Measurements from ENCODE around the gene SPRED3. TPM values are rescaled to one million over a fixed set of nuclear protein-coding genes. Genes with fewer than 3 reads are reported as not detected.

The SPRED3 gene
- total and polyA plus RNA-seq, 7 experiments from 2014 or later = 0.12 to 2.9 (median 2.6) TPM

GRCh38 chr19:38371081-38371480, 17.4 kb upstream of the SPRED3 start:
- Mint-ChIP-seq H3K9me3 (no peaks in the 10 kb centered on the region), H3K27ac (no peak overlapping the region), H3K4me3 (no peak overlapping the region), H3K36me3 (peaks cover 1 to 12% (median 8%) of the 10 kb centered on the region in 5 donors), H3K27me3 (peaks cover 0 to 16% (median 5%) of the 10 kb centered on the region in 5 donors), H3K4me1 (peaks cover 16 to 21% (median 21%) of the 10 kb centered on the region in 7 donors)
- intact Hi-C loops (cut with micrococcal nuclease) = no loop called here
- Histone ChIP-seq H3K27ac (ENCODE audit: low read depth, low read length) (no peak overlapping the region), H3K9me3 (ENCODE audit: control insufficient read depth in 2 of 3, low read length in 3 of 3) (no peaks in the 10 kb centered on the region), H3K4me1 (ENCODE audit: control insufficient read depth in 2 of 2, insufficient read depth in 2 of 2, low read length in 2 of 2) (peaks cover 8 to 11% of the 10 kb centered on the region in 2 donors), H3K36me3 (ENCODE audit: control insufficient read depth in 2 of 3, insufficient read depth in 3 of 3, low read length in 3 of 3) (peaks cover 0 to 7% (median 0%) of the 10 kb centered on the region in 3 experiments), H3K27me3 (ENCODE audit: control insufficient read depth in 2 of 2, insufficient read depth in 2 of 2, low read length in 2 of 2) (peaks cover 0 to 4% of the 10 kb centered on the region in 2 donors), H3K4me3 (ENCODE audit: low read length) (no peak overlapping the region)
- ATAC-seq (no peak), DNase-seq (no peak)
- ChIA-PET POLR2A (no interaction called here), CTCF (no interaction called here)

- Histone ChIP-seq H3K4me1 (ENCODE audit: control insufficient read depth in 2 of 2, insufficient read depth in 2 of 2, low read length in 2 of 2) (peaks cover 17 to 19% of the 10 kb centered on the region in 2 donors), H3K27me3 (ENCODE audit: control insufficient read depth in 2 of 2, insufficient read depth in 2 of 2, low read length in 2 of 2) (peaks cover 0 to 4% of the 10 kb centered on the region in 2 donors), H3K27ac (ENCODE audit: low read depth, low read length) (peak overlapping the region; percentile 93), H3K4me3 (ENCODE audit: low read length) (peak overlapping the region; percentile 56), H3K36me3 (ENCODE audit: control insufficient read depth in 2 of 3, insufficient read depth in 3 of 3, low read length in 3 of 3) (peaks cover 2 to 24% (median 5%) of the 10 kb centered on the region in 3 experiments), H3K9me3 (ENCODE audit: control insufficient read depth in 2 of 3, low read length in 3 of 3) (no peaks in the 10 kb centered on the region)
- H3K27ac Mint-ChIP-seq = peak overlapping the region; percentile 90 to 99 (median 98)
- no peak for DNase-seq
- peaks cover 3 to 18% (median 14%) of the 10 kb centered on the region in 5 donors for H3K36me3 Mint-ChIP-seq
- H3K4me3 Mint-ChIP-seq = peak overlapping the region; percentile 96 to 100 (median 98)
- intact Hi-C loops (cut with micrococcal nuclease) = loop anchor here (1.0 to 2.0 kb wide), 17 partner anchors 12 to 1201 kb away; partner anchors contain the start of genes EIF3K (in 2 of the 2), NFKBIB (in 2 of the 2), SIPA1L3 (in 2 of the 2) and SIRT2 (in 2 of the 2)
- H3K9me3 Mint-ChIP-seq = no peaks in the 10 kb centered on the region
- POLR2A ChIA-PET = interaction anchor here (0.6 to 3.6 kb wide), 27 partner anchors 9 to 1072 kb away, joined by 3 to 40 read pairs (median 5); partner anchors contain the start of genes CATSPERG, EIF3K, FAM98C and GGN
- H3K4me1 Mint-ChIP-seq = peaks cover 17 to 30% (median 28%) of the 10 kb centered on the region in 7 donors
- CTCF ChIA-PET = interaction anchor here (0.6 to 1.5 kb wide), 14 partner anchors 11 to 473 kb away, joined by 3 to 12 read pairs (median 3); partner anchors contain the start of genes CATSPERG, FAM98C, MAP4K1 and SIPA1L3
- ATAC-seq = no peak
- H3K27me3 Mint-ChIP-seq = peaks cover 0 to 11% (median 3%) of the 10 kb centered on the region in 5 donors
Observed at GRCh38 chr19:38373907-38374331, 14.6 kb upstream of the SPRED3 start.

- Mint-ChIP-seq H3K36me3 (peaks cover 3 to 24% (median 18%) of the 10 kb centered on the region in 5 donors), H3K27me3 (peaks cover 0 to 8% (median 3%) of the 10 kb centered on the region in 5 donors), H3K4me1 (peaks cover 17 to 31% (median 29%) of the 10 kb centered on the region in 7 donors), H3K4me3 (peak within 1 kb of the TSS; percentile 96 to 100 (median 98)), H3K9me3 (peaks cover 0 to under 1% (median 0%) of the 10 kb centered on the region in 11 donors), H3K27ac (peak within 1 kb of the TSS; percentile 90 to 99 (median 98))
- DNase-seq (peak; percentile 95 to 99 (median 99)), ATAC-seq (peak; percentile 99)
- Histone ChIP-seq H3K27me3 (ENCODE audit: control insufficient read depth in 2 of 2, insufficient read depth in 2 of 2, low read length in 2 of 2) (peaks cover 0 to 4% of the 10 kb centered on the region in 2 donors), H3K9me3 (ENCODE audit: control insufficient read depth in 2 of 3, low read length in 3 of 3) (no peaks in the 10 kb centered on the region), H3K4me1 (ENCODE audit: control insufficient read depth in 2 of 2, insufficient read depth in 2 of 2, low read length in 2 of 2) (peaks cover 17 to 19% of the 10 kb centered on the region in 2 donors), H3K27ac (ENCODE audit: low read depth, low read length) (peak within 1 kb of the TSS; percentile 93), H3K4me3 (ENCODE audit: low read length) (peak within 1 kb of the TSS; percentile 96), H3K36me3 (ENCODE audit: control insufficient read depth in 2 of 3, insufficient read depth in 3 of 3, low read length in 3 of 3) (peaks cover 5 to 30% (median 11%) of the 10 kb centered on the region in 3 experiments)
- ChIA-PET CTCF (interaction anchor here (0.6 to 1.5 kb wide), 16 partner anchors 11 to 473 kb away, joined by 3 to 12 read pairs (median 3); partner anchors contain the start of genes ACTN4, CATSPERG, FAM98C and MAP4K1), POLR2A (interaction anchor here (0.6 to 3.6 kb wide), 30 partner anchors 8 to 1071 kb away, joined by 3 to 40 read pairs (median 5); partner anchors contain the start of genes CATSPERG, EIF3K, FAM98C and GGN)
- intact Hi-C loops (cut with micrococcal nuclease) = loop anchor here (1.0 to 2.0 kb wide), 17 partner anchors 12 to 1202 kb away; partner anchors contain the start of genes EIF3K (in 2 of the 2), NFKBIB (in 2 of the 2), SIPA1L3 (in 2 of the 2) and SIRT2 (in 2 of the 2)
Observed at GRCh38 chr19:38374332-38375097, 14.0 kb upstream of the SPRED3 start, which contains the start of gene PSMD8. Gene PSMD8, plus strand, starts transcription at chr19:38374571. Its CDS starts 31 bp downstream, at chr19:38374602.

GRCh38 chr19:38375098-38375493, 13.4 kb upstream of the SPRED3 start:
- POLR2A ChIA-PET = interaction anchor here (1.2 to 3.6 kb wide), 10 partner anchors 11 to 1061 kb away, joined by 3 to 40 read pairs (median 8); partner anchors contain the start of genes CATSPERG, FAM98C, GGN and RPS16
- peak overlapping the region; percentile 96 for H3K4me3 ChIP-seq (ENCODE audit: low read length)
- H3K4me1 ChIP-seq (ENCODE audit: control insufficient read depth in 2 of 2, insufficient read depth in 2 of 2, low read length in 2 of 2) = peaks cover 17 to 19% of the 10 kb centered on the region in 2 donors
- Mint-ChIP-seq H3K36me3 (peaks cover 3 to 26% (median 22%) of the 10 kb centered on the region in 5 donors), H3K9me3 (peaks cover 0 to 1% (median 0%) of the 10 kb centered on the region in 11 donors), H3K27me3 (peaks cover 0 to 7% (median 0%) of the 10 kb centered on the region in 5 donors), H3K4me1 (peaks cover 17 to 32% (median 29%) of the 10 kb centered on the region in 7 donors), H3K27ac (peak overlapping the region; percentile 90 to 99 (median 98)), H3K4me3 (peak overlapping the region; percentile 96 to 100 (median 98))
- peak overlapping the region; percentile 93 for H3K27ac ChIP-seq (ENCODE audit: low read depth, low read length)
- ATAC-seq (no peak), DNase-seq (no peak)
- peaks cover 0 to 4% of the 10 kb centered on the region in 2 donors for H3K27me3 ChIP-seq (ENCODE audit: control insufficient read depth in 2 of 2, insufficient read depth in 2 of 2, low read length in 2 of 2)
- H3K36me3 ChIP-seq (ENCODE audit: control insufficient read depth in 2 of 3, insufficient read depth in 3 of 3, low read length in 3 of 3) = peaks cover 5 to 34% (median 13%) of the 10 kb centered on the region in 3 experiments
- CTCF ChIA-PET = interaction anchor here (0.6 to 1.4 kb wide), 4 partner anchors 15 to 243 kb away, joined by 3 to 11 read pairs (median 4); partner anchors contain the start of gene MAP4K1
- intact Hi-C loops (cut with micrococcal nuclease) = loop anchor here in 1 of 2 donors (2.0 kb wide), 1 partner anchor 1202 kb away; the partner anchor contains the start of gene ZNF585A
- no peaks in the 10 kb centered on the region for H3K9me3 ChIP-seq (ENCODE audit: control insufficient read depth in 2 of 3, low read length in 3 of 3)

GRCh38 chr19:38375748-38376147, 12.7 kb upstream of the SPRED3 start:
- H3K27ac ChIP-seq (ENCODE audit: low read depth, low read length) = peak overlapping the region; percentile 93
- intact Hi-C loops (cut with micrococcal nuclease) = loop anchor here in 1 of 2 donors (2.0 kb wide), 1 partner anchor 1203 kb away; the partner anchor contains the start of gene ZNF585A

More at GRCh38 chr19:38375748-38376147, 12.7 kb upstream of the SPRED3 start:
- ATAC-seq (no peak), DNase-seq (no peak)
- H3K4me1 ChIP-seq (ENCODE audit: control insufficient read depth in 2 of 2, insufficient read depth in 2 of 2, low read length in 2 of 2) = peaks cover 17 to 19% of the 10 kb centered on the region in 2 donors
- Mint-ChIP-seq H3K36me3 (peaks cover 3 to 30% (median 25%) of the 10 kb centered on the region in 5 donors), H3K4me3 (peak overlapping the region; percentile 96 to 100 (median 98)), H3K27ac (peak overlapping the region in 7 of 9 donors; percentile 56 to 99 (median 97)), H3K9me3 (peaks cover 0 to 2% (median 0%) of the 10 kb centered on the region in 11 donors), H3K27me3 (peaks cover 0 to 5% (median 0%) of the 10 kb centered on the region in 5 donors), H3K4me1 (peaks cover 17 to 35% (median 29%) of the 10 kb centered on the region in 7 donors)
- CTCF ChIA-PET = interaction anchor here (0.5 to 1.4 kb wide), 2 partner anchors 27 to 475 kb away, joined by 4 to 5 read pairs; partner anchors contain the start of gene FAM98C
- H3K9me3 ChIP-seq (ENCODE audit: control insufficient read depth in 2 of 3, low read length in 3 of 3) = no peaks in the 10 kb centered on the region
- H3K4me3 ChIP-seq (ENCODE audit: low read length) = peak overlapping the region; percentile 96
- H3K27me3 ChIP-seq (ENCODE audit: control insufficient read depth in 2 of 2, insufficient read depth in 2 of 2, low read length in 2 of 2) = peaks cover 0 to 4% of the 10 kb centered on the region in 2 donors
- POLR2A ChIA-PET = interaction anchor here (0.7 to 3.6 kb wide), 8 partner anchors 10 to 27 kb away, joined by 3 to 40 read pairs (median 4); partner anchors contain the start of genes FAM98C and GGN
- peaks cover 7 to 40% (median 18%) of the 10 kb centered on the region in 3 experiments for H3K36me3 ChIP-seq (ENCODE audit: control insufficient read depth in 2 of 3, insufficient read depth in 3 of 3, low read length in 3 of 3)

Measured in naive thymus-derived CD4-positive, alpha-beta T cell (primary cell).